Mesendoderm (in vitro differentiated cells): ENCODE measurements around the gene HIP1.
"Not testable (repeated sequence)": the region's sequence is repeated elsewhere in the genome, so short reads cannot be mapped to it uniquely, and the experiment has no call there.

Experiments used
- DNase-seq: peaks from one replicate; pipeline ENCODE4 v3.0.0; 2013
- H2AK5ac ChIP-seq: 2 replicates; pipeline ENCODE4 v1.6.1; 2013; ENCODE audit warnings: low read length, inconsistent platforms
- H2BK120ac ChIP-seq: 2 replicates; pipeline ENCODE4 v1.6.1; 2013; ENCODE audit warnings: low read depth, mild to moderate bottlenecking, low read length, moderate library complexity, mixed read lengths
- H2BK15ac ChIP-seq: replicated peaks from 2 replicates; pipeline ENCODE4 v1.6.1; 2013; ENCODE audit warnings: low read depth, mild to moderate bottlenecking, moderate library complexity
- H2BK5ac ChIP-seq: 2 replicates; pipeline ENCODE4 v1.6.1; 2013; ENCODE audit warnings: low read length, inconsistent platforms
- H3K18ac ChIP-seq: 2 replicates; pipeline ENCODE4 v1.6.1; 2013; ENCODE audit warnings: mild to moderate bottlenecking, low read length, mixed read lengths
- H3K23ac ChIP-seq: one replicate; pipeline ENCODE4 v1.6.1; 2013; ENCODE audit warnings: low read length
- H3K27ac ChIP-seq: 2 replicates; pipeline ENCODE4 v1.5.1; 2013; ENCODE audit warnings: low read depth, mild to moderate bottlenecking, inconsistent platforms, low read length, moderate library complexity
- H3K27me3 ChIP-seq: 2 replicates; pipeline ENCODE4 v1.6.1; 2013; ENCODE audit warnings: low read length, control low read depth, mild to moderate bottlenecking, inconsistent platforms; ENCODE audit not compliant: insufficient read depth, poor library complexity
- H3K36me3 ChIP-seq: 2 replicates; pipeline ENCODE4 v1.6.1; 2013; ENCODE audit warnings: low read length, inconsistent platforms; ENCODE audit not compliant: control insufficient read depth, insufficient read depth
- H3K4ac ChIP-seq: one replicate; pipeline ENCODE4 v1.6.1; 2013; ENCODE audit warnings: low read depth, mild to moderate bottlenecking, low read length, moderate library complexity
- H3K4me1 ChIP-seq: 2 replicates; pipeline ENCODE4 v1.6.1; 2013; ENCODE audit warnings: low read depth, low read length, inconsistent platforms; ENCODE audit not compliant: control insufficient read depth
- H3K4me2 ChIP-seq: 2 replicates; pipeline ENCODE4 v1.6.1; 2013; ENCODE audit warnings: low read length
- H3K4me3 ChIP-seq: 2 replicates; pipeline ENCODE4 v1.5.1; 2013; ENCODE audit warnings: mild to moderate bottlenecking, low read length
- H3K56ac ChIP-seq: one replicate; pipeline ENCODE4 v1.6.1; 2013; ENCODE audit warnings: low read length
- H3K79me1 ChIP-seq: 2 replicates; pipeline ENCODE4 v1.6.1; 2013; ENCODE audit warnings: low read length, inconsistent platforms
- H3K79me2 ChIP-seq: 2 replicates; pipeline ENCODE4 v1.6.1; 2013; ENCODE audit warnings: mild to moderate bottlenecking, low read length; ENCODE audit not compliant: control insufficient read depth, insufficient read depth
- H3K9ac ChIP-seq: 2 replicates; pipeline ENCODE4 v1.6.1; 2013; ENCODE audit warnings: low read length, inconsistent platforms
- H4K5ac ChIP-seq: one replicate; pipeline ENCODE4 v1.6.1; 2013; ENCODE audit warnings: low read length
- H4K8ac ChIP-seq: one replicate; pipeline ENCODE4 v1.6.1; 2013; ENCODE audit warnings: low read depth, mild to moderate bottlenecking, control low read depth, low read length, moderate library complexity
- WGBS: extraction: QIAGEN DNeasy Blood & Tissue Kit; methylation state at CpG from one replicate; pipeline ENCODE4 v1.1.7; 2013; ENCODE audit warnings: low lambda C conversion rate, missing lambda C conversion rate; ENCODE audit not compliant: insufficient coverage; ENCODE audit errors: extremely low coverage; 5-methylcytosine and 5-hydroxymethylcytosine counted together

HIP1 gene

GRCh38 chr7:75639071-75639885 is 99.5 kb downstream of the HIP1 start:
- peak overlapping the region; percentile 100 for H3K56ac ChIP-seq
- H2AK5ac ChIP-seq = peak overlapping the region; percentile 5
- WGBS = no CpG with 5 or more reads among the region's 77 CpGs
- peak overlapping the region; percentile 97 for H3K23ac ChIP-seq
- H3K4me1 ChIP-seq = peaks cover 5% of the 10 kb centered on the region
- no peak overlapping the region for H4K5ac ChIP-seq
- peak overlapping the region; percentile 5 for H4K8ac ChIP-seq
- peak overlapping the region; percentile 99 for H3K9ac ChIP-seq
- peak overlapping the region; percentile 96 for H3K18ac ChIP-seq
- peak overlapping the region; percentile 82 for H3K4me2 ChIP-seq
- DNase-seq = peak; percentile 78
- peak overlapping the region; percentile 98 for H3K27ac ChIP-seq
- peak overlapping the region; percentile 52 for H2BK120ac ChIP-seq
- H3K79me1 ChIP-seq = peaks cover 8% of the 10 kb centered on the region
- peak overlapping the region; percentile 49 for H2BK5ac ChIP-seq
- H3K4me3 ChIP-seq = peak overlapping the region; percentile 94
- H3K79me2 ChIP-seq = peaks cover 32% of the 10 kb centered on the region
- no peaks in the 10 kb centered on the region for H3K36me3 ChIP-seq
- no peak overlapping the region for H2BK15ac ChIP-seq
- H3K27me3 ChIP-seq = no peaks in the 10 kb centered on the region
- H3K4ac ChIP-seq = peak overlapping the region; percentile 95

DNA sequence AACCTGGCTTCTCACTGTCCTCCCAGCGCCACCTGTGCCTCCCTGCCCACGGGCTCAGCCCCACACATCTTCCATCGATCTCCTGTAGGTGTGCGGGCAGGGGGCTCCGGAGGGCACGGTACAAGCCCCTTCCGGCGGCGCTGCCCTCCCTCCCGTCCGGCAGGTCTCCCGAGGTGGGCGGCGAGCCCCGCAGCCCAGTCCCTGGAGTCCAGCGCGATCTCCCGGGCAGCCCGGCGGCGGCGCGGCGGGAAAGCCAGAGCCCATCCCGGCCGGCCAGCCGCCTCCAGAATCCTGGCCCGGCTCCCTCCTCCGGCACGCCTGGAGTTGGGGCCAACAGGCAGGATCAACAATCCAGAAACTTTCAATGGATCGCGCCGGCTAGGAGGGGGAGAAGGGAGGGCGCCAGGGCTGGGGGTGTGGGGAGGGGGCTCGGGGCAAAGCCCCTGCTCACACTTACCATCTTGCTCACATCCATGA is 100.1 kb downstream of the HIP1 start:
- no CpG with 5 or more reads among the region's 35 CpGs for WGBS

DNA sequence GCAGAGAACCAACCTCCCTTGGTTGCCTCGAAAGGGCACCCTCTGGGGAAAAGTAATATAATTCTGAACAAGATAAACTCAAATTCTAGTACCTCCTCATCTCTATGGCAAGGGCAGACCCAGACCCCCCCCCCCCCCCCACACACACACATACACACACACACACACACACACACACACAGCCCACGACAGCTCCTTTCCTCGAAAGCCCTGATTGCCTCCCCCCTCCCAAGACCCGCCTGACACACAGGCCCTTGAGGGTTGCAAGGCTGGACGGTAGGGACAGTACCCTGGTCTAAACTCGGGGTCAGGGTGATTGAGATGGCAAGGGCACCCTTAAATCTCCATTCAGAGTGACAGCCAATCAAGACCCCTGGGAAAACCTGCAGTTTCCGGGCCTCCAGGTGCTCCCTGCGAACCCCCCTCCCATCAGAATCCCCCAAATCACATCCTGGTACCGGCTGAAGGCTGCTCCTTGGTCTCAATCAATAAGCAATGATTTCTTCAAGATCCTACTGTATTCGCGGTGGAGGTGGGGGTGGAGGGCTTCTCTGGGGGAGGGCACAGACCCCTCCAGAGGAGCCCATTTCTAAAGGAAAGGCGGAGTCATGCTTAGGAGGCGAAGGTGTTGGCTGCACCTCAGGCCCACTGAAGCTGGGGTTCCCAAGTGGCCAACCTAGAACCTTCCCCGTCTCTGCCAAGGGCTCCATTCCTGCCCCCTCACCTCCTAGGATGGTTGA is 100.7 kb downstream of the HIP1 start:
- peak overlapping the region; percentile 52 for H2BK120ac ChIP-seq
- peak overlapping the region; percentile 93 for H2AK5ac ChIP-seq
- no peaks in the 10 kb centered on the region for H3K27me3 ChIP-seq
- no peak overlapping the region for H4K8ac ChIP-seq
- H3K27ac ChIP-seq = peak overlapping the region; percentile 98
- H3K56ac ChIP-seq = peak overlapping the region; percentile 99
- H4K5ac ChIP-seq = no peak overlapping the region
- H3K4me1 ChIP-seq = peaks cover 5% of the 10 kb centered on the region
- peaks cover 39% of the 10 kb centered on the region for H3K79me2 ChIP-seq
- peak overlapping the region; percentile 80 for H2BK5ac ChIP-seq
- DNase-seq = peak; percentile 27
- peaks cover 13% of the 10 kb centered on the region for H3K79me1 ChIP-seq
- H3K4ac ChIP-seq = peak overlapping the region; percentile 95
- peak overlapping the region; percentile 97 for H3K23ac ChIP-seq
- WGBS = no CpG with 5 or more reads among the region's 14 CpGs
- peak overlapping the region; percentile 35 for H3K4me2 ChIP-seq
- peak overlapping the region; percentile 96 for H3K18ac ChIP-seq
- peak overlapping the region; percentile 94 for H3K4me3 ChIP-seq
- H2BK15ac ChIP-seq = no peak overlapping the region
- peak overlapping the region; percentile 99 for H3K9ac ChIP-seq
- no peaks in the 10 kb centered on the region for H3K36me3 ChIP-seq

More for the DNA sequence above, 100.1 kb downstream of the HIP1 start:
- peaks cover 37% of the 10 kb centered on the region for H3K79me2 ChIP-seq
- DNase-seq = peak; percentile 78
- peak overlapping the region; percentile 96 for H3K18ac ChIP-seq
- H3K4ac ChIP-seq = peak overlapping the region; percentile 95
- peak overlapping the region; percentile 94 for H3K4me3 ChIP-seq
- H2AK5ac ChIP-seq = peak overlapping the region; percentile 93
- no peaks in the 10 kb centered on the region for H3K36me3 ChIP-seq
- H3K9ac ChIP-seq = peak overlapping the region; percentile 99
- peak overlapping the region; percentile 52 for H2BK120ac ChIP-seq
- no peak overlapping the region for H2BK15ac ChIP-seq
- H3K56ac ChIP-seq = peak overlapping the region; percentile 99
- peaks cover 5% of the 10 kb centered on the region for H3K4me1 ChIP-seq
- H3K23ac ChIP-seq = peak overlapping the region; percentile 97
- peak overlapping the region; percentile 98 for H3K27ac ChIP-seq
- H3K79me1 ChIP-seq = peaks cover 10% of the 10 kb centered on the region
- peak overlapping the region; percentile 32 for H3K4me2 ChIP-seq
- H4K5ac ChIP-seq = no peak overlapping the region
- no peak overlapping the region for H4K8ac ChIP-seq
- H2BK5ac ChIP-seq = peak overlapping the region; percentile 80
- no peaks in the 10 kb centered on the region for H3K27me3 ChIP-seq

DNA sequence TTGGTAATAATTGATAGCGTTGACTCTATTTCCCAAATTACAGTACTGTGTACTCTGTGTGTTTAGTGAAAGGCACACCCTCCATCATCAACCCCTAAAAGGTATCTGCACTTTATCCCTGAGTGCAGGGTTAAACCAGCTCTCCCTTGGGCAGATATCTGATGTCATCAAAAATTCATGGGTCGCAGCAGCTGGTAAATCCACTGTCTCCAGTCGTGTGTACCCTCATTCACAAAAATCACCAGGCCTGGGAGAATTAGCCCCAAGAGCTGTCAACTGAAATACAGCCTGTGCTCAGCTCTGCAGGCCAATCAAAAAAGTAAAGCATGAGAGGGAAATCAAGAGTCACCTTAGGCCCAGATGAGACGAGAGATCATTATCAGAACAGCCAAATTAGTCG is 103.7 kb downstream of the HIP1 start:
- Histone ChIP-seq H3K4me1 (peaks cover 4% of the 10 kb centered on the region), H2BK120ac (no peak overlapping the region), H2BK5ac (no peak overlapping the region), H3K18ac (no peak overlapping the region), H3K4me2 (no peak overlapping the region), H2AK5ac (no peak overlapping the region), H3K79me1 (peaks cover 22% of the 10 kb centered on the region), H3K9ac (no peak overlapping the region), H3K36me3 (no peaks in the 10 kb centered on the region), H4K5ac (no peak overlapping the region), H3K23ac (no peak overlapping the region), H2BK15ac (no peak overlapping the region), H3K27ac (no peak overlapping the region), H3K79me2 (peaks cover 52% of the 10 kb centered on the region), H3K4ac (no peak overlapping the region), H3K27me3 (no peaks in the 10 kb centered on the region), H3K56ac (no peak overlapping the region), H4K8ac (no peak overlapping the region), H3K4me3 (no peak overlapping the region)
- DNase-seq = no peak
- no CpG with 5 or more reads among the region's 5 CpGs for WGBS

- no CpG with 5 or more reads among the region's 6 CpGs for WGBS
- H3K79me1 ChIP-seq = peaks cover 22% of the 10 kb centered on the region
Observed at GRCh38 chr7:75632587-75632986, 106.2 kb downstream of the HIP1 start.

More at GRCh38 chr7:75632587-75632986, 106.2 kb downstream of the HIP1 start:
- not testable (repeated sequence) for H2BK120ac ChIP-seq, H2AK5ac ChIP-seq, H3K23ac ChIP-seq, H3K27ac ChIP-seq, H3K18ac ChIP-seq, H2BK15ac ChIP-seq, H4K8ac ChIP-seq, DNase-seq, H3K4ac ChIP-seq, H4K5ac ChIP-seq, H3K4me3 ChIP-seq, H3K27me3 ChIP-seq, H2BK5ac ChIP-seq, H3K56ac ChIP-seq, H3K9ac ChIP-seq, H3K36me3 ChIP-seq, H3K4me2 ChIP-seq, H3K4me1 ChIP-seq
- peaks cover 44% of the 10 kb centered on the region for H3K79me2 ChIP-seq
